NT2/D1 (cell line): Measurements from ENCODE around the gene BCKDHA.

Source experiments
- SUZ12 ChIP-seq: IDR thresholded peaks from 2 replicates; pipeline ENCODE4 v1.6.1; 2011; ENCODE audit not compliant: insufficient read length, insufficient read depth; ENCODE audit errors: extremely low read depth
- YY1 ChIP-seq: IDR thresholded peaks from 2 replicates; pipeline ENCODE4 v1.6.1; 2011; ENCODE audit not compliant: insufficient read length, insufficient read depth
- ZNF274 ChIP-seq: IDR thresholded peaks from 2 replicates; pipeline ENCODE4 v1.6.1; 2011; ENCODE audit warnings: mild to moderate bottlenecking, low read depth, low read length

GRCh38 chr19:41420101-41420880, 22.7 kb downstream of the BCKDHA start:
- no peak for TF ChIP-seq YY1
- TF ChIP-seq SUZ12 = no peak
- TF ChIP-seq ZNF274 = no peak
